ENCODE measurements around the gene GULP1. TPM values are rescaled to one million over a fixed set of nuclear protein-coding genes. Genes with fewer than 3 reads are reported as not detected.
"Not testable (repeated sequence)": the region's sequence is repeated elsewhere in the genome, so short reads cannot be mapped to it uniquely, and the experiment has no call there.

The GULP1 gene
- total RNA-seq, 2 experiments from 2014 or later = not detected

DNA sequence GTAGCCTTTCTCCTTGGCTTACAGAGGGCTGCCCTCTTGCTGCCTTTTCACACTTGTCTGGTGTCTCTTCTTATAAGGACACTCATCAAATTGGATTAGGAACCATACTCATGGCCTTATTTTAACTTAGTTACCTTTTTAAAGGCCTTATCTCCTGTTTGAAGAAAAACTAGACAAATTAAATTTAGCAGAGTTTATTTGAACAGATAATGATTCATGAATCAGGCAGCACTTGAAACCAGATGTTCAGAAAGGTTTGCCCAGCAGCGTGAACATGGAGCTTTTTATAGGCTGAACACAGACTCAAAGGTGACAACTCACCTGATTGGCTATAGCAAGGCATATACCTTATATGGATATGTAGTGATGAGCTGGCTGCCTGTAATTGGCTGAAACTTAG is 238.0 kb downstream of the GULP1 start:
- intact Hi-C loops (cut with micrococcal nuclease) = loop anchor here (5.0 kb wide), 1 partner anchor 883 kb away; no protein-coding TSS in a partner anchor
- Mint-ChIP-seq H3K4me3 (no peak overlapping the region), H3K27me3 (no peaks in the 10 kb centered on the region), H3K27ac (no peak overlapping the region), H3K4me1 (ENCODE audit: low read depth) (no peaks in the 10 kb centered on the region), H3K9me3 (no peaks in the 10 kb centered on the region), H3K36me3 (ENCODE audit: low read depth) (no peaks in the 10 kb centered on the region)
- ChIA-PET POLR2A (no interaction called here), CTCF (interaction anchor here (0.7 kb wide), 1 partner anchor 1030 kb away, joined by 3 read pairs; no protein-coding TSS in a partner anchor)
- DNase-seq = no peak
- no peak for TF ChIP-seq CTCF (IDR thresholded peaks at IDR 0.05)
- ATAC-seq = no peak

DNA sequence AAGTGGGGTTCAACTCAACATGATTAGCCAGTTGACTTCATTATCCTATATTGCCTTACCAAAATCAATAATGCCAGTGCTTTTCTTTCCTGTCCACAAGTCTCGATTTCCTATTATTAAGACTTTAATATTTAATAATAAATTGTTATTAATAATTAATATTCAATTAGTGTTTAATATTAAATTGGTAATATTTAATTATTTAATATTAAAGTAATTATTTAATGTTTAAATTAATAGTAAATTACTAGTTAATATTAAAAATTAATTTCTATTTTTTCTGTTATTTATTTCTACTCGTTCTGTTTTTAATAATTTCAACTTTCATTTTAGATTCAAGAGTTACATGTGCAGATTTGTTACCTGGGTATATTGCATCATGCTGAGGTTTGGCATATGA is 243.2 kb downstream of the GULP1 start:
- ATAC-seq (no peak), DNase-seq (no peak)
- Mint-ChIP-seq H3K36me3 (ENCODE audit: low read depth) (no peaks in the 10 kb centered on the region), H3K27me3 (no peaks in the 10 kb centered on the region), H3K4me1 (ENCODE audit: low read depth) (no peaks in the 10 kb centered on the region), H3K9me3 (no peaks in the 10 kb centered on the region), H3K4me3 (no peak overlapping the region), H3K27ac (no peak overlapping the region)
- POLR2A ChIA-PET = no interaction called here
- intact Hi-C loops (cut with micrococcal nuclease) = loop anchor here (5.0 kb wide), 1 partner anchor 877 kb away; no protein-coding TSS in a partner anchor
- no peak for TF ChIP-seq CTCF (IDR thresholded peaks at IDR 0.05)
- CTCF ChIA-PET = no interaction called here

DNA sequence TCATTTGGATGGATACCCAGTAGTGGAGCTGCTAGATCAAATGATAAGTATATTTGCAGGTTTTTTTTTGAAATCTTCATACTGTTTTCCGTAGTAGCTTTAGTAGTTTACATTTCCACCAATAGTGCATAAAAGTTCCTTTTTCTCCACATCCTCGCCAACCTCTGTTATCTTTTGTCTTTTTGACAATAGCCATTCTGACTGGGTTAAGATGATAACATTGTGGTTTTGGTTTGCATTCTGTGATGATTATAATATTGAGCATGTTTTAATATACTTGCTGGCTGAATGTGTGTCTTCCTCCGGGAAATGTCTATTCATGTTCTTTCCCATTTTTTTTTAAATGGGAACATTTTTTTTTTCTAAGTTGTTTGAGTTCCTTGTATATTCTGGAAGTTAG is 260.0 kb downstream of the GULP1 start:
- CTCF ChIA-PET = no interaction called here
- Mint-ChIP-seq H3K4me3 (no peak overlapping the region), H3K27me3 (no peaks in the 10 kb centered on the region), H3K9me3 (no peaks in the 10 kb centered on the region), H3K27ac (no peak overlapping the region), H3K4me1 (ENCODE audit: low read depth) (no peaks in the 10 kb centered on the region), H3K36me3 (ENCODE audit: low read depth) (no peaks in the 10 kb centered on the region)
- POLR2A ChIA-PET = no interaction called here
- TF ChIP-seq CTCF (IDR thresholded peaks at IDR 0.05) = no peak
- intact Hi-C loops (cut with micrococcal nuclease) = no loop called here
- ATAC-seq (no peak), DNase-seq (no peak)

- CTCF ChIA-PET = no interaction called here
- H3K4me1 Mint-ChIP-seq (ENCODE audit: low read depth) = no peaks in the 10 kb centered on the region
- ATAC-seq (no peak), DNase-seq (no peak)
- no peak overlapping the region for H3K27ac Mint-ChIP-seq
- H3K4me3 Mint-ChIP-seq = no peak overlapping the region
- H3K27me3 Mint-ChIP-seq = no peaks in the 10 kb centered on the region
- no peaks in the 10 kb centered on the region for H3K36me3 Mint-ChIP-seq (ENCODE audit: low read depth)
- intact Hi-C loops (cut with micrococcal nuclease) = no loop called here
- H3K9me3 Mint-ChIP-seq = peaks cover 9% of the 10 kb centered on the region
- TF ChIP-seq CTCF (IDR thresholded peaks at IDR 0.05) = no peak
- POLR2A ChIA-PET = no interaction called here
Observed at GRCh38 chr2:188557081-188557480, 265.4 kb downstream of the GULP1 start.

DNA sequence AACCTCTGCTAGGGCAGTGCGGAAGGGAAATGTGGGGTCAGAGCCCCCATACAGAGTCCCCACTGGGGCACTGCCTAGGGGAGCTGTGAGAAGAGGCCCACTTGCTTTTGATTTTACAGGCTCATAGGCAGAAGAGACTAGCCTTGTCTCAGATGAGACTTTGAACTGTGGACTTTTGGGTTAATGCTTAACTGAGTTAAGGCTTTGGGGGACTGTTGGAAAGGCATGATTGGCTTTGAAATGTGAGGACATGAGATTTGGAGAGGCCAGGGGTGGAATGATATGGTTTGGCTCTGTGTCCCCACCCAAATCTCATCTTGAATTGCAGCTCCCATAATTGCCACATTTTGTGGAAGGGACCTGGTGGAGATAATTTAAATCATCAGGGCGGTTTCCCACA is 267.8 kb downstream of the GULP1 start:
- POLR2A ChIA-PET; ATAC-seq; DNase-seq; H3K36me3 Mint-ChIP-seq (ENCODE audit: low read depth); H3K27me3 Mint-ChIP-seq; intact Hi-C loops (cut with micrococcal nuclease); H3K4me1 Mint-ChIP-seq (ENCODE audit: low read depth); H3K4me3 Mint-ChIP-seq; H3K9me3 Mint-ChIP-seq; CTCF ChIA-PET; H3K27ac Mint-ChIP-seq: not testable (repeated sequence)

DNA sequence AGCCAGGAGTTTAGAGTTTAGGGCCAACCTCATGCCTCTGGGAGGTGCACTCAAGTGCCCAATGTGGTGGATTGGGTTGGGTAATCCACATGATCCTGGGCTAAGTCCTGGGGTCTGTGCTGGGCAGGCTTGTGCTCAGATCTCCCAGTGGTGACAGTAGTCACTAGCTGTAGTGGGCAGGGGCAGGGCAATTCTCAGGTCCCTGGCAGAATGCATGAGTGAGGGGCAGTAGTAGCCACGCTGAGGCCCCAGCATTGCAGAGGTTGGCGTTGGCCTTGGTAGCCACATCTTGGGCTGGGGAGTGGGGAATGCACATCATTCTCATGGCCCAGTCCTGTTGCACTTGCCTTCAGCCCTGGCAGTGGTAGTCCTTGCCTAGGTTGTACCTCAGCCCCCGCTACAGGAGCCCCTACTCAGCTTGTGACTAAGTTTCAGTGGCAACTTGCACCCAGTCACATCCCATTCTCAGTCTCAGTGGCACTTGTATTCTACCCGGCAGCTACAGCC is 269.9 kb downstream of the GULP1 start:
- Mint-ChIP-seq H3K27ac (no peak overlapping the region), H3K27me3 (no peaks in the 10 kb centered on the region), H3K4me1 (ENCODE audit: low read depth) (no peaks in the 10 kb centered on the region), H3K9me3 (peaks cover 9% of the 10 kb centered on the region), H3K36me3 (ENCODE audit: low read depth) (no peaks in the 10 kb centered on the region), H3K4me3 (no peak overlapping the region)
- intact Hi-C loops (cut with micrococcal nuclease) = no loop called here
- ChIA-PET CTCF (no interaction called here), POLR2A (no interaction called here)
- DNase-seq = no peak
- no peak for ATAC-seq
- TF ChIP-seq CTCF (IDR thresholded peaks at IDR 0.05) = no peak
